Measurements from ENCODE around the gene MOAP1. TPM values are rescaled to one million over a fixed set of nuclear protein-coding genes. Genes with fewer than 3 reads are reported as not detected.

The MOAP1 gene
- total and polyA plus RNA-seq, 2 experiments from 2014 or later, result 8.6 to 21.6 TPM

- no peak for TF ChIP-seq CTCF (conservative IDR thresholded peaks at IDR 0.05; ENCODE audit: low read depth in 2 of 2)
Observed at GRCh38 chr14:93156693-93157369, 27.9 kb downstream of the MOAP1 start (continued).

DNA sequence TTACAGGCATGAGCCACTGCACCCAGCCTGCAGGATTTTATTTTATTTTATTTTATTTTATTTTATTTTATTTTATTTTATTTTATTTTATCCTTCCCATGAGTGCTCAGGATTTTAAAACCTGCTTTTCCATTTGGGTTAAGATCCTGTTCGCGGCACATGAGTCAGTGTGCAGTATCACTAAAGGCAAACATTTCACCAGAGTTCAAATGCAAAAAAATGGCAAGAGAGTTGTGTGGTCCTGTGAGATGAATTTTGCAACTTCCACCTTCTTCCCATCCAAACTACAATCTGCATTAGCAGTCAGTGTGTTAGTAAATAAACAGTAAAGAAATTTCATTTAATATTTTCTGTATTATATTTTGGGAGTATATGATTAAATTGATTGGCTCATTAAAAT, 29.0 kb downstream of the MOAP1 start:
- no peaks in the 10 kb centered on the region for H4K20me1 ChIP-seq (replicated peaks; ENCODE audit: insufficient read depth)
- Mint-ChIP-seq H3K4me3 (no peak overlapping the region), H3K27ac (no peak overlapping the region), H3K9me3 (no peaks in the 10 kb centered on the region), H3K36me3 (ENCODE audit: low read depth) (no peaks in the 10 kb centered on the region), H3K27me3 (ENCODE audit: insufficient read depth, low read depth, poor library complexity) (peaks cover 12% of the 10 kb centered on the region), H3K4me1 (peaks cover 6% of the 10 kb centered on the region)
- H3K79me2 ChIP-seq (replicated peaks; ENCODE audit: insufficient read depth), result no peaks in the 10 kb centered on the region
- no peaks in the 10 kb centered on the region for H3K27me3 ChIP-seq (ENCODE audit: insufficient read depth)
- no peak overlapping the region for H3K4me2 ChIP-seq
- DNase-seq (ENCODE audit: low spot score) (no peak), ATAC-seq (no peak)
- no peaks in the 10 kb centered on the region for H3K9me2 ChIP-seq (ENCODE audit: insufficient read depth)
- H3K36me3 ChIP-seq (ENCODE audit: insufficient read depth), result no peaks in the 10 kb centered on the region
- no peak overlapping the region for H3K27ac ChIP-seq (ENCODE audit: low read depth)
- H2AFZ ChIP-seq, result no peak overlapping the region
- H3K4me3 ChIP-seq, result no peak overlapping the region
- H3F3A ChIP-seq (replicated peaks; ENCODE audit: low read depth), result no peaks in the 10 kb centered on the region
- H3K4me1 ChIP-seq (ENCODE audit: insufficient read depth), result peaks cover 4% of the 10 kb centered on the region; the same call in 1 of the 2 replicates
- TF ChIP-seq CTCF (conservative IDR thresholded peaks at IDR 0.05; ENCODE audit: low read depth in 2 of 2) (no peak), JUNB (IDR thresholded peaks at IDR 0.05; ENCODE audit: unreplicated experiment) (no peak), CREB1 (CRISPR knock-in tag; IDR thresholded peaks at IDR 0.05; ENCODE audit: low read depth) (no peak), EZH2 (IDR thresholded peaks at IDR 0.05; ENCODE audit: low read depth, unreplicated experiment) (no peak), REST (IDR thresholded peaks at IDR 0.05; ENCODE audit: unreplicated experiment) (no peak), STAT1 (IDR thresholded peaks at IDR 0.05; ENCODE audit: unreplicated experiment) (no peak), POLR2AphosphoS5 (IDR thresholded peaks at IDR 0.05; ENCODE audit: low read depth) (no peak), NANOG (IDR thresholded peaks at IDR 0.05; ENCODE audit: borderline replicate concordance) (no peak), ZNF462 (CRISPR knock-in tag; IDR thresholded peaks at IDR 0.05) (no peak), ZNF114 (CRISPR knock-in tag; IDR thresholded peaks at IDR 0.05) (no peak), EZH2phosphoT487 (IDR thresholded peaks at IDR 0.05; ENCODE audit: unreplicated experiment) (no peak)

Measured in GM23338 (cell line).